ENCODE results near the gene NWD2.

The NWD2 gene

DNA sequence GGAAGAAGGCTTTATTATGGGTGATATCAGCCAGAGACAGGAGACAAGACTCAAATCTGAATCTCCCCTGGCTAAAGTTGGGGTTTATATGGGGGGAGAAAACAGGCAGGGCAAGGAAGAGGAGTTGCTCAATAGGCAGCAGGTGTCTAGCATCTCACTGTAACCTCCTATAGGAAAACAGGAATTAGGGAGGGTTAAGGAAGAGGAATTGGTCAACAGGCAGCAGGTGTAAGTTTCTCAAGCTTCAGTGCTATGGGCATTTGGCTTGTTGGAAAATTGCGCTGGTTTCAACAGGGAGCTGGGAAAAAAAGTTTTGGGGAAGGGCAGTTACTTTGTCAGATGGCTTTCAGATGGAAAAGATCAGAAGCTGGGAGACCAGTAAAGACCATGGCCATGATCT is 206.4 kb downstream of the NWD2 start:
- no peaks in the 10 kb centered on the region for H3K9me3 Mint-ChIP-seq
- H3K27ac Mint-ChIP-seq, result no peak overlapping the region
- no peak for ATAC-seq
- H3K4me1 Mint-ChIP-seq, result peaks cover 15% of the 10 kb centered on the region
- no peak overlapping the region for H3K4me3 Mint-ChIP-seq
- DNase-seq, result no peak
- H3K36me3 Mint-ChIP-seq (ENCODE audit: low read depth), result no peaks in the 10 kb centered on the region
- H3K27me3 Mint-ChIP-seq, result peaks cover 45% of the 10 kb centered on the region

DNA sequence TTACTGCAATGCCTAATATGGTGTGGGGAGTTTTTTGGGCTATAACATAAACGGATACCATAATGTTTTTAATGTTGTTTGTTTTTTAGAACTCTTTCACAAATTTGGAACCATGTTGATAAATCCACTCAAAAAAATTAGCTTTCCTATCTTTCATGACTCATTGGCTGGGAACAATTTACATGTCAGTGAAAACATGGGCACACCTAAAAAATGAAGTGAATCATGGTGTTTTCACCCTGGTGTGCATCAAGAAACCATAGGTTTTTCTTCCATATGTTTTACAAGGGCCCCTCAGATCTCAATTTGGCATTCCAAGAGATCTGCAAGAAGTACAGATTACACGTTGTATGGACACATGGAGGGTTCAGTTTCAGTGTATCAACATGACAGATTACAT is 207.1 kb downstream of the NWD2 start:
- H3K4me3 Mint-ChIP-seq, result no peak overlapping the region
- no peak overlapping the region for H3K27ac Mint-ChIP-seq
- no peaks in the 10 kb centered on the region for H3K36me3 Mint-ChIP-seq (ENCODE audit: low read depth)
- ATAC-seq (no peak), DNase-seq (no peak)
- H3K4me1 Mint-ChIP-seq, result peaks cover 15% of the 10 kb centered on the region
- no peaks in the 10 kb centered on the region for H3K9me3 Mint-ChIP-seq
- peaks cover 52% of the 10 kb centered on the region for H3K27me3 Mint-ChIP-seq

DNA sequence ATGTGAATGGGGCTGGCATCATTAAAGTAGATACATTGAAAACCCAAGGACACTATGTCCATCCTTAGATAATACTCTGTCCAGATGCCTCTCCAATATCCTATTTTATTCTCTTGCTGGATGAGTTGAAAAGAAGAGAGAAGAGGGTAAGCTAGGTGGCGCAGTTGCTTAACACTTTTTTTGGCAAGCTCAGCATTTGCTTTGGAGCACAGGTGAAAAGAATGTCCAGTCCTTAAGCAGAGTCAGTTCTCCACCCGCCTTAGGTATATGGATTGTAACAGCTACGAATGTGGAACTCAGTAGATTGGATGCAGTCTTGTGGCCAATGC is 208.4 kb downstream of the NWD2 start:
- Mint-ChIP-seq H3K9me3 (no peaks in the 10 kb centered on the region), H3K4me1 (peaks cover 15% of the 10 kb centered on the region), H3K36me3 (ENCODE audit: low read depth) (no peaks in the 10 kb centered on the region), H3K4me3 (peak overlapping the region; percentile 54), H3K27ac (peak overlapping the region; percentile 17), H3K27me3 (peaks cover 59% of the 10 kb centered on the region)
- ATAC-seq (peak; percentile 51), DNase-seq (peak; percentile 39)

DNA sequence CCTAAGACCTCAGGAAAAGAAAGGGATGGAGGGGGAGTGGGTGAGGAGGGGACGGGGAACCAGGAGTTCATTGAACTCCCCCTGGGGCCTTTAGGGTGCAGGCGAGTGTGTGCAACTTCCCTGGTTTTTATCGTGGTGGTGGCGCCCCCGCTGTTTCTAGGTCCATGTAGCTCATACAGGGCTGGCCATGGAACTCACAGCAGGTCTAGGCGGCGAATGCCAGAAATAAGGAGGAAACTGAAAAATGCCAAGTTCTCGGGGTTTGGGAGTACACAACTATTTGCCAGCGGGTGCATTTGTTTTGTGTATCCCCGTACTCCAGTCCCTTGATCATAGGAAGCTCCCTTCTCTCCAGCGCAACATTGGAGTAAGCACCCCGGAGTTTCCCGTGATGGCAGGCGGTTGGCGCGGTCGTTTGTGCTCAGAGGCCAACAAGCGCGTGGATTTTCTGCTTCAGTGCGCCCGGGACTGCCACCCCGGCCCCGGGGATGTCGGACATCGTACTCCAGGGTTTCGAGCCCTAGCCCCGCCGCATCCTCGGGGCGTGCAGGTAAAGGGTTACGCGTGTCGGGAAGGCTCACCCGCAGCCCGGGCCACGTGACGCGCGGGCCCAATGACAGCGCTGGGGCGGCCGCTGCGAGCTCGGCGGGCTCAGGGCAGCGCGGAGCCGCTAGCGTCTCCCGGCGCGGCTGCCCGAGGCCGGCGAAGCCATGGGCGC is 208.9 kb downstream of the NWD2 start:
- peak; percentile 53 for DNase-seq
- H3K36me3 Mint-ChIP-seq (ENCODE audit: low read depth), result no peaks in the 10 kb centered on the region
- peaks cover 58% of the 10 kb centered on the region for H3K27me3 Mint-ChIP-seq
- H3K4me1 Mint-ChIP-seq, result peaks cover 15% of the 10 kb centered on the region
- H3K4me3 Mint-ChIP-seq, result peak overlapping the region; percentile 54
- ATAC-seq, result peak; percentile 85
- H3K27ac Mint-ChIP-seq, result peak overlapping the region; percentile 17
- H3K9me3 Mint-ChIP-seq, result no peaks in the 10 kb centered on the region

DNA sequence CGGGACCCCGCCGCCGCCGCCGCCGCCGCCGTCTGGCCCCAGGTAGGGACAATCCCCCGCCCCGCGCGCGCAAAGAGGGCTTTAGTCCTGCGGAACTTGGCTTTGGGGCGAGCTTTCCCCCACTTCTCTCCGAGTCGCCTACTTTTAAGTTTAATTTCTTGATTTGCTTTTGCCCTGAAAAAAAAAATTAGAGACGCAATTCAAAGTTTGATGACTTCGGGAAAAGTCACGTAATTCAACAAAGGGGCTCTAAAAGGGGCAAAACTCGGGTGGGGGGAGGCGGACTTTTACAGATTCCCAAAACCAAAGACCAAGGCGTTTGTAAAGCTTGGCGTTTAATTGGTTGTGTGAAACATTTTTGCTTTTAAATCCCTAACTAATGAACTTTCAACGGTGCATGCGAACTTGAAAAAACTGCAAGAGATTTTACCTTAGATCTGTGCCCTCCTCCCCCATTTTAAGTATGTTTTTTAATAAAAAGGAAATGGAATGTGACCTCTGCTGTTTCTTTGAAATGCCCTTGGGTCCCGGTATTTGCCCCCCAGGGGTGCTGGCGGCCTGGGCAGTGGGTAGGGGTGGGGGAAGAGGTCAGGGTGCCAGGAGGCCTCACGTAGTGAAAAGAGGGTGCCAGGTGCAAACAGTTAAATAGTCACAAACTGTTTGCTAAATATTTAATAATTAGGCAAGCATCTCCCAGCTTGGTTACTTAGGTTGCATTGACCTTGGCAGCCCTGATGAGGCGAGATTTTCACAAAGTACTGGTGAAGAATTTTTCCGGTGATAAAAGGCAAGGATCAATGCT is 209.7 kb downstream of the NWD2 start:
- no peak overlapping the region for H3K4me3 Mint-ChIP-seq

DNA sequence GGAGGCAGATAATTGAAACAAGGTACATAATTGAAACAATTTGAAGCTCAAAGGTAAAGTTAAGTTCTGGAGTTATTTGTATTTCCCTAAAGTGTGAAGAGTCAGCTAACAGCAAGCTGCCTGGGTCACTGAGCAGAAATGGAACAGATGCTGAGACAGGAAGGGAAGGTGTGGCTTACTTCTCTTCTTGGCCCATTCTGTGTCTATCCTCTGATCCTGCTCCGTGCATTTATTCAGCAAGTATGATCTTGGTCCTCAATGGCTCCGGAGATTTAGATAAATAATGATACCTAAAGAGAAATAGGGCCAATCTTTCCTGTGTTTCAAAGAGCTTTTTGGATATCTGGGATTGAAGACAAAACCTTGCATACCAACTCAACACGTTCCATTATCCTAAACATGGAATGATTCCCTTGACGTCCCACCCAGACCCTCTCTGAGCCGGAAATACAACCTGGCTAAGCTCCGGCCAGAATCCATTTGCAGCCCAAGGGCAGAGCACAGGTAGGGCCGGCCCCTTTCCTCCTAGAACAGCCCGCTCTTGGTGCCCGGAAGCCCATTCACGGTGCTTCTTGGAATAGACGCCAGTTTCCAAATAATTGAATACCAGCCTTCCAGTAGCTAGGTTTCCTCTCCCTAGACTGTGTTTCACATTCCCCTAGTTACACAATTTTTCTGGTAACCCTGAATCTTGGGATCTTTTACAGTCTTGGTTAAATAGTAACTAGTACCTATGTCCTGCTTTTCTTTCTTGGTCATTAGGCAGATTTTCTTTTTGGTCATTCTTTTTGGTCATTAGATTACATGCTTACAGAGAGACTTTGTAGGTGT is 211.0 kb downstream of the NWD2 start:
- no peak for ATAC-seq

More for the DNA sequence above, 209.7 kb downstream of the NWD2 start:
- H3K36me3 Mint-ChIP-seq (ENCODE audit: low read depth), result no peaks in the 10 kb centered on the region
- no peak for ATAC-seq
- DNase-seq, result no peak
- H3K9me3 Mint-ChIP-seq, result no peaks in the 10 kb centered on the region
- H3K4me1 Mint-ChIP-seq, result peaks cover 15% of the 10 kb centered on the region
- no peak overlapping the region for H3K27ac Mint-ChIP-seq
- H3K27me3 Mint-ChIP-seq, result peaks cover 57% of the 10 kb centered on the region

DNA sequence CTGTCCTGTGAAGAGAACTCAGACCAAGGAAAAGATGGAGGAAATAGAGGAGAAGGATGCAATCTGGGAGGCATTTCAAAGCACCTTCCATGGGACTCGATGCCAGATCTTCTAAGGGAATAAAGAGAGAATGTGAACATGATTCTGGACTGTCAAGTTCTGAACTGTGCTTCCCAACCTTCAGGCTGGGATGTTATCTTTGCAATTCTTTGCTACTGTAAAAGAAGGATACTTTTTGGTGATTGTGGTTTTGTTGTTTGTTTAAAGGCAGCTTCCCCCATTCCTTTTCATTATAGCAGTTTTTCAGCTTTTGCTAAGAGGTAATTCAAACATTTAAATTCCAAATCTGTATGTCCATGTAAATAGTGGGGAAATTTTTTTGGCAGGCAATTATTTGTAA is 217.3 kb downstream of the NWD2 start:
- Mint-ChIP-seq H3K4me3 (no peak overlapping the region), H3K36me3 (ENCODE audit: low read depth) (no peaks in the 10 kb centered on the region), H3K9me3 (no peaks in the 10 kb centered on the region), H3K4me1 (no peaks in the 10 kb centered on the region), H3K27ac (no peak overlapping the region), H3K27me3 (peaks cover 19% of the 10 kb centered on the region)
- DNase-seq, result no peak
- no peak for ATAC-seq

More for the DNA sequence above, 211.0 kb downstream of the NWD2 start:
- H3K27ac Mint-ChIP-seq, result no peak overlapping the region
- H3K4me3 Mint-ChIP-seq, result no peak overlapping the region
- H3K27me3 Mint-ChIP-seq, result peaks cover 58% of the 10 kb centered on the region
- no peak for DNase-seq
- no peaks in the 10 kb centered on the region for H3K36me3 Mint-ChIP-seq (ENCODE audit: low read depth)
- H3K4me1 Mint-ChIP-seq, result peaks cover 15% of the 10 kb centered on the region
- no peaks in the 10 kb centered on the region for H3K9me3 Mint-ChIP-seq

DNA sequence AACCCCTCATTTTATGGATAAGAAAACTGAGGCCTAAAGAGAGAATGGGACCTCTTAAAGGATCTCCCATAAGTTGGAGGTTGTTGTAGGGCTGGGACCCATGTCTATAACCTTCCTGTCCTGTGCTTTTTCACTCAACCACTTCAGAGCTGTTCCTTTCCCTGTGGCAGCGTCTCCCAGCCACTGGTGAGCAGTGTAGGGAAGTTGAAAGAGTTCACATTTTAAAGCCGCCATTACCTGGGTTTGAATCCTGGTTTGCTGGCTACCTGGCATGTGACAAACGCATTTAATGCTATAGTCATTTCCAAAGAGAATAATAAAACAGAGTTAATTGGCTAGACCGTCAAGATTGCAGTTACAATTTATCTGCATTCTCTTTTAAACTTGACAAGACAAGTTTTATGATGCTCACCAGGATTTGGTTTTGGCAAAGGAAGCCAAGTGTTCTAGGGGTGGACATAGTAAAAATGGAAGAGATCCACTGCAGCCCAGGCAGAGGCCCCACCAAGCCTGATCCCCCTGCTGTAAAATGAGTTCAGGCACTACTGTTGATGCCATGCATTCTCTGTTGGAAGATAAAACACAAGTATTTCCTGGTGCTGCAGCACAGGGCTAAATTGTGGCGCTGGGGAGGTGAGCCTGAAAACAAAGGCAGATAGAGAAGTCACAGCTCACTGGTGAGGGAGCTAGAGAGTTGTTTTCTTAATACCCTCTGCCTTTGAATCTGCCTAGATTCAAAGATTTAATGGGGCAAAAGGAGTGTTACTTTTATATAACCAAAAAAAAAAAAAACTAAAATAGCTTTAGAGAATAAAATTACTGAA is 218.7 kb downstream of the NWD2 start:
- DNase-seq, result no peak
- Mint-ChIP-seq H3K27me3 (peaks cover 12% of the 10 kb centered on the region), H3K4me3 (no peak overlapping the region), H3K4me1 (no peaks in the 10 kb centered on the region), H3K27ac (no peak overlapping the region), H3K36me3 (ENCODE audit: low read depth) (no peaks in the 10 kb centered on the region), H3K9me3 (no peaks in the 10 kb centered on the region)
- no peak for ATAC-seq

DNA sequence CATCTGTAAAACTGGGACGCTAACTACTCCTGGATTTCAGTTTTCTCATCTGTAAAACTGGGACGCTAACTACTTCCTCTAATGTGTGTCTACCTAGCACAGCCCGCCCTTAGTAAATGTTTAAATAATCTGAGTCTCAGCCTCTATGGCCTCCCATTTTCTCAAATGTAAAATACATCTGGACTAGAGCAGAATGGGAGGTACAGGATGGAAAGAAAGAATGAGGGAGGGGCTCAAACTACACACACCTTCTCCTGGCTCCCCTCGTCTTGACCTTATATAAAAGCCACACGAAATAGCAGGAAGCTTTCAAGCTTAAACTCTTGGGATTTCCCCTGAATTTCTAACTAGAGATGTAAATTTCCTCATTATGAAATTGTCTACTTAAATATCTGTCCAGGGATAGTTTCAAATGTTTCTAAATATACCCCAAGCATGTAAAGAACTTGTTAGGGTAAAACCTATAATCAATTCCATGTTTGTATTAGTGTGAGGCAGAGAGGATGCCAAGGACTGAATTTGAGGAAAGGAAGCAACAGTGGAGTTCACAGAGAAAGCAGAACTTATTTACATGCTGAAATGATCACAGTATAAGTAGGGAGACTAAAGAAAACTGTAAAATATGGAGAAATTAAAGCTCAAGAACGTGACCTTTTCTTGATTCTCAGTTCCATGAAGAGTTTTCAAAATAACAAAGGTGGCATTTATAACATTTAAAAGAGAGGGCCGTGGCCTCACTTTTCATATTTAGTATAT is 220.0 kb downstream of the NWD2 start:
- Mint-ChIP-seq H3K4me3 (no peak overlapping the region), H3K27ac (no peak overlapping the region), H3K27me3 (peaks cover 6% of the 10 kb centered on the region), H3K4me1 (no peaks in the 10 kb centered on the region), H3K9me3 (no peaks in the 10 kb centered on the region), H3K36me3 (ENCODE audit: low read depth) (no peaks in the 10 kb centered on the region)
- ATAC-seq (no peak), DNase-seq (no peak)

DNA sequence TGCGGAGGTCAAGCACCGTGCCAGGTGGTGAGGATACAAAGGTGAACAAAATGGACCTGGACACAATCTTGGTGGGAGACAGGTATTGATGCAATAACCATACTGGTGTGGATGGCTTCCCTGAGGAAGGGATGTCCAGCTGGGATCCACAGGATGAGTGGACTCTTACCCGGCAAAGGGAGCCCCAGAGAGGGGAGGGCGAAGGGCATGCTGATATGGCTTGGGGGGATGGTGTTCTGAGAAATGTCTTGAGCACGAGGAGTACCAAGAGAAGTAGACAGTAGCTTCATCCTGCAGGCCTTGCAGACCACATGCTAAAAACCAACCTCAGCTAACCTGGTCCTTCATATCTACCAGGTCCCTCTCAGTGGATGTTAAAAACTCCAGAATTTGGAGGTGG is 220.8 kb downstream of the NWD2 start:
- Mint-ChIP-seq H3K9me3 (no peaks in the 10 kb centered on the region), H3K4me1 (no peaks in the 10 kb centered on the region), H3K36me3 (ENCODE audit: low read depth) (no peaks in the 10 kb centered on the region), H3K4me3 (no peak overlapping the region), H3K27ac (no peak overlapping the region), H3K27me3 (peaks cover 2% of the 10 kb centered on the region)
- no peak for ATAC-seq
- no peak for DNase-seq

DNA sequence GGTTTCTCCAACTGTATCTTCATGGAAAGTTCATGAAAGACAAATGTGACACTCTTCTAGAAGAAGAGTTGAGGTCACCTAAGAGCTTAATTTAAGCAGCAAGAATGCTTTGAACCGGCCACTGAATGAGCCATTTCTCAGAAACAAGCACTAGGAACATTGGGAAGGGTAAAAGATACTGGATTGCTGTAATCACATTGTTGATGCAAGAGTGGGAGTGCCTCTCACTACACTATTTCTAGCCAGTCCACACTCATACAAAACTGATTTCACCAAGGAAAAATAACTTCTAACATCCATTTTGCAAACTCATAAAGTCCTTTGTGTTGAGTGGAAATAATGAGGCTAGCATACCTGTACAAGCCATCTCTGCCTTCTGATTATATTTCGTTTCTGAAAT is 221.3 kb downstream of the NWD2 start:
- Mint-ChIP-seq H3K4me1 (no peaks in the 10 kb centered on the region), H3K9me3 (no peaks in the 10 kb centered on the region), H3K4me3 (no peak overlapping the region), H3K36me3 (ENCODE audit: low read depth) (no peaks in the 10 kb centered on the region), H3K27ac (no peak overlapping the region), H3K27me3 (peaks cover 2% of the 10 kb centered on the region)
- DNase-seq (no peak), ATAC-seq (no peak)

DNA sequence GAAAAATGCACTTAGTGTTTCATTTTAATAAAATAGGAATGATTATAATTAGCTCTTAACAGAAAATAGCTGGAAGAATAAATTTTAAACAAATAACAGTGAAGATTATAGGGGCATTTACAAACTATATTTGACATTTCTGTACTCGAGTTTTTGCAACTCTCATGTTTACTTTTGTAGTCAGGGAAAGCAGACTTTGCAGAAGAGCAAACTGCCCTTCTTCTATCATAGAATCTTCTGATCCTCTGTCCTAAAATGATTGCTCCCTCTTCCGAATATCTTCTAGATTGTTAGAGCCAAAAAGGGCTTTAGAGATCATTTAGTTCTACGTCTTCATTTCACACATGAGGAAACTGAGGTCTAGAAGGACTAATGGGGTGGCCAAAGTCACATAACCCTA is 222.7 kb downstream of the NWD2 start:
- H3K27ac Mint-ChIP-seq, result no peak overlapping the region
- H3K27me3 Mint-ChIP-seq, result peaks cover 4% of the 10 kb centered on the region
- ATAC-seq, result no peak
- H3K4me3 Mint-ChIP-seq, result no peak overlapping the region
- H3K4me1 Mint-ChIP-seq, result no peaks in the 10 kb centered on the region
- DNase-seq, result no peak
- H3K9me3 Mint-ChIP-seq, result no peaks in the 10 kb centered on the region
- no peaks in the 10 kb centered on the region for H3K36me3 Mint-ChIP-seq (ENCODE audit: low read depth)

DNA sequence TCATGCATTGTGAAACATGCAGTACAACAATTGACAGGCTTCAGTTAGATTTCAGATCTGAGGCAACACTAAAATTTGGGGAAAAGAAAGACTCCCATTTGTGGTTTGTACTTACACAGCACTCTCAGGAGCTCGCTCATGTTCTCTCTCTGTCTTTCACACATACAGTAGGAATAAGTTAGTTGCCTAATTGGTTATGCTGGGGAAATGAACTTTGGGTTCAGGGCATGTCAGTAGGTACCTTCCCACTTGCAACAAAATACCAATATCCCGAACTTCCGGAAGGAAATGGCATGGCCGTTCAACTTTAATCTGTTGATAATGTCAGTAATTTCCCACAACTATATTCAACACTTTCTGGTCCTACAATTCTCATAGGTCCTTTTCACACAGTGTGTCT is 223.3 kb downstream of the NWD2 start:
- H3K4me1 Mint-ChIP-seq, result no peaks in the 10 kb centered on the region
- no peak for DNase-seq
- no peak overlapping the region for H3K27ac Mint-ChIP-seq
- H3K9me3 Mint-ChIP-seq, result no peaks in the 10 kb centered on the region
- no peaks in the 10 kb centered on the region for H3K36me3 Mint-ChIP-seq (ENCODE audit: low read depth)
- peaks cover 6% of the 10 kb centered on the region for H3K27me3 Mint-ChIP-seq
- no peak overlapping the region for H3K4me3 Mint-ChIP-seq
- no peak for ATAC-seq

Data from activated naive CD8-positive, alpha-beta T cell treated with anti-CD3 and anti-CD28 coated beads, Interleukin-2, amount 50 U/mL, for 24 hours (primary cell).